Stomach (tissue), 4 donors: Measurements from ENCODE around the gene KLK2.

Source experiments
- POLR2A ChIP-seq, 4 donors: fragments of 450-650 bp; IDR thresholded peaks; one replicate each; pipeline ENCODE4 v1.6.1; 2016; ENCODE audit warnings: antibody characterized with exemption in 4 of 4, control low read depth in 2 of 4, mild to moderate bottlenecking in 1 of 4, moderate library complexity in 1 of 4
- TF ChIP-seq, protein P1 (sequence below), 7 experiments: fragments of 450-650 bp in 4 of 7; fragments of 200-600 bp in 3 of 7; sonication (generic) in 3 of 7; IDR thresholded peaks; one replicate each; pipeline ENCODE4 v1.5.1; 2016 to 2019; ENCODE audit warnings: antibody characterized with exemption in 7 of 7, control low read depth in 2 of 7, mild to moderate bottlenecking in 1 of 7

DNA sequence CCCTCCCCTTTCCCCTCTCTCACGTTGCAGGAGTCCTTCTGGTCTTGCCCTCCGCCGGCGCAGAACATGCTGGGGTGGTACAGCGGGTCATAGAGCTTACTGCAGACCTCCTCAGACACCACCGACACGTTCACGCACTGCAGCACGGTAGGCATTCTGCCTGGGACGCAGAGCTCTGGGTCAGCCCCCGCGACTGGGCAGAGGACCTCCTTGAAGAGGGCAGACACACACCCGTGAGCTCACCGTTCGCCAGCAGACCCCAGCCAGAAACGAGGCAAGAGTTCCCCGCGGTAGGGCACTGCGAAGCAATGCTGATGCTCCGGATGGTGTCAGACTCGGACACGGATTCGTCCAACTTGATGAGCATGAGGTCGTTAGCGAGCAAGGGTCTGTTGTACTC lies 35.1 kb downstream of the KLK2 start:
- TF ChIP-seq, protein P1, sequence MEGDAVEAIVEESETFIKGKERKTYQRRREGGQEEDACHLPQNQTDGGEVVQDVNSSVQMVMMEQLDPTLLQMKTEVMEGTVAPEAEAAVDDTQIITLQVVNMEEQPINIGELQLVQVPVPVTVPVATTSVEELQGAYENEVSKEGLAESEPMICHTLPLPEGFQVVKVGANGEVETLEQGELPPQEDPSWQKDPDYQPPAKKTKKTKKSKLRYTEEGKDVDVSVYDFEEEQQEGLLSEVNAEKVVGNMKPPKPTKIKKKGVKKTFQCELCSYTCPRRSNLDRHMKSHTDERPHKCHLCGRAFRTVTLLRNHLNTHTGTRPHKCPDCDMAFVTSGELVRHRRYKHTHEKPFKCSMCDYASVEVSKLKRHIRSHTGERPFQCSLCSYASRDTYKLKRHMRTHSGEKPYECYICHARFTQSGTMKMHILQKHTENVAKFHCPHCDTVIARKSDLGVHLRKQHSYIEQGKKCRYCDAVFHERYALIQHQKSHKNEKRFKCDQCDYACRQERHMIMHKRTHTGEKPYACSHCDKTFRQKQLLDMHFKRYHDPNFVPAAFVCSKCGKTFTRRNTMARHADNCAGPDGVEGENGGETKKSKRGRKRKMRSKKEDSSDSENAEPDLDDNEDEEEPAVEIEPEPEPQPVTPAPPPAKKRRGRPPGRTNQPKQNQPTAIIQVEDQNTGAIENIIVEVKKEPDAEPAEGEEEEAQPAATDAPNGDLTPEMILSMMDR (IDR thresholded peaks at IDR 0.05) = no peak
- no peak for TF ChIP-seq POLR2A (IDR thresholded peaks at IDR 0.05)
